ENCODE data around the gene RHO.
"Not testable (repeated sequence)": the region's sequence is repeated elsewhere in the genome, so short reads cannot be mapped to it uniquely, and the experiment has no call there.

Gene RHO

GRCh38 chr3:129522953-129523352 lies 5.5 kb upstream of the RHO start:
- DNase-seq, result no peak

- no peak for DNase-seq
These were observed 4.4 kb upstream of the RHO start for GRCh38 chr3:129524081-129524480.

- DNase-seq, result peak in 1 of 2 donors; percentile 5
These were observed 3.0 kb upstream of the RHO start for GRCh38 chr3:129525341-129525968.

GRCh38 chr3:129526121-129526900 lies 2.1 kb upstream of the RHO start:
- no peak for DNase-seq

GRCh38 chr3:129527262-129527661 lies 1.2 kb upstream of the RHO start:
- no peak for DNase-seq

- DNase-seq, result no peak
These were observed 1.2 kb downstream of the RHO start for GRCh38 chr3:129529436-129530210.

- no peak for DNase-seq
These were observed 1.9 kb downstream of the RHO start for GRCh38 chr3:129530251-129530791.

- no peak for DNase-seq
These were observed 2.4 kb downstream of the RHO start for GRCh38 chr3:129530821-129531220.

- DNase-seq, result no peak
These were observed 3.3 kb downstream of the RHO start for GRCh38 chr3:129531699-129532098.

- no peak for DNase-seq
These were observed 3.8 kb downstream of the RHO start for GRCh38 chr3:129532261-129532660.

GRCh38 chr3:129533406-129533805 lies 5.0 kb downstream of the RHO start:
- no peak for DNase-seq

- no peak for DNase-seq
These were observed 6.1 kb downstream of the RHO start for GRCh38 chr3:129534428-129535027.

GRCh38 chr3:129535075-129535474 lies 6.6 kb downstream of the RHO start:
- DNase-seq, result no peak

GRCh38 chr3:129536374-129536667 lies 7.9 kb downstream of the RHO start:
- no peak for DNase-seq

GRCh38 chr3:129536804-129537203 lies 8.4 kb downstream of the RHO start:
- DNase-seq, result no peak

- no peak for DNase-seq
These were observed 10.8 kb downstream of the RHO start for GRCh38 chr3:129539206-129539605.

- no peak for DNase-seq
These were observed 12.5 kb downstream of the RHO start for GRCh38 chr3:129540776-129541516.

- DNase-seq, result no peak
These were observed 14.3 kb downstream of the RHO start for GRCh38 chr3:129542747-129543146.

GRCh38 chr3:129543156-129543790 lies 14.8 kb downstream of the RHO start, which contains the start of gene H1-8:
H1-8 (plus strand) TSS chr3:129543175; CDS start chr3:129543219, 44 bp downstream.
- no peak for DNase-seq

GRCh38 chr3:129543999-129544398 lies 15.6 kb downstream of the RHO start:
- no peak for DNase-seq

GRCh38 chr3:129545951-129546350 lies 17.5 kb downstream of the RHO start:
- DNase-seq, result not testable (repeated sequence)

GRCh38 chr3:129547241-129547640 lies 18.8 kb downstream of the RHO start:
- DNase-seq, result no peak

All from stimulated activated CD4-positive, alpha-beta T cell treated with anti-CD3 and anti-CD28 coated beads, Interleukin-2, amount 100 ng/mL, for 24 hours (primary cell).